Measurements from ENCODE around the gene SHMT2.

GRCh38 chr12:57234571-57235016 lies 5.1 kb downstream of the SHMT2 start:
- TF ChIP-seq CTCF (IDR thresholded peaks at IDR 0.05; ENCODE audit: low read depth, low read length), result no peak
- no peak for TF ChIP-seq POLR2A (IDR thresholded peaks at IDR 0.05; ENCODE audit: extremely low read depth, insufficient read length)

Data from NB4 (cell line).